Epithelial cell of esophagus (primary cell): ENCODE measurements around the gene LINC00632.

ENCODE experiments used
- DNase-seq: peaks from one replicate; pipeline ENCODE4 v3.0.0; 2010; ENCODE audit warnings: low read depth
- H3K4me3 ChIP-seq: 2 replicates; pipeline ENCODE4 v1.5.1; 2011; ENCODE audit warnings: mild to moderate bottlenecking, low read length, control low read depth
- TF ChIP-seq, protein P1 (sequence below): IDR thresholded peaks from 2 replicates; pipeline ENCODE4 v1.5.1; 2011; ENCODE audit warnings: low read depth, mild to moderate bottlenecking, low read length, control low read depth, inconsistent platforms; ENCODE audit not compliant: insufficient read depth; ENCODE audit errors: missing control alignments

Gene LINC00632

GRCh38 chrX:140799216-140799615 lies 89.7 kb downstream of the LINC00632 start:
- peak; percentile 81 for DNase-seq
- TF ChIP-seq, protein P1, sequence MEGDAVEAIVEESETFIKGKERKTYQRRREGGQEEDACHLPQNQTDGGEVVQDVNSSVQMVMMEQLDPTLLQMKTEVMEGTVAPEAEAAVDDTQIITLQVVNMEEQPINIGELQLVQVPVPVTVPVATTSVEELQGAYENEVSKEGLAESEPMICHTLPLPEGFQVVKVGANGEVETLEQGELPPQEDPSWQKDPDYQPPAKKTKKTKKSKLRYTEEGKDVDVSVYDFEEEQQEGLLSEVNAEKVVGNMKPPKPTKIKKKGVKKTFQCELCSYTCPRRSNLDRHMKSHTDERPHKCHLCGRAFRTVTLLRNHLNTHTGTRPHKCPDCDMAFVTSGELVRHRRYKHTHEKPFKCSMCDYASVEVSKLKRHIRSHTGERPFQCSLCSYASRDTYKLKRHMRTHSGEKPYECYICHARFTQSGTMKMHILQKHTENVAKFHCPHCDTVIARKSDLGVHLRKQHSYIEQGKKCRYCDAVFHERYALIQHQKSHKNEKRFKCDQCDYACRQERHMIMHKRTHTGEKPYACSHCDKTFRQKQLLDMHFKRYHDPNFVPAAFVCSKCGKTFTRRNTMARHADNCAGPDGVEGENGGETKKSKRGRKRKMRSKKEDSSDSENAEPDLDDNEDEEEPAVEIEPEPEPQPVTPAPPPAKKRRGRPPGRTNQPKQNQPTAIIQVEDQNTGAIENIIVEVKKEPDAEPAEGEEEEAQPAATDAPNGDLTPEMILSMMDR = no peak
- no peak overlapping the region for H3K4me3 ChIP-seq

GRCh38 chrX:140804292-140804691 lies 94.7 kb downstream of the LINC00632 start:
- DNase-seq = no peak
- TF ChIP-seq, protein P1 = no peak
- H3K4me3 ChIP-seq = no peak overlapping the region

- TF ChIP-seq, protein P1 = no peak
- H3K4me3 ChIP-seq = no peak overlapping the region
- DNase-seq = peak; percentile 41
These were observed 106.3 kb downstream of the LINC00632 start for GRCh38 chrX:140815868-140816267.

- no peak overlapping the region for H3K4me3 ChIP-seq
- TF ChIP-seq, protein P1 = peak; percentile 39
- peak; percentile 25 for DNase-seq
These were observed 108.4 kb downstream of the LINC00632 start for GRCh38 chrX:140817943-140818342.

- no peak overlapping the region for H3K4me3 ChIP-seq
- TF ChIP-seq, protein P1 = no peak
- DNase-seq = no peak
These were observed 111.7 kb downstream of the LINC00632 start for GRCh38 chrX:140821280-140821679.

DNA sequence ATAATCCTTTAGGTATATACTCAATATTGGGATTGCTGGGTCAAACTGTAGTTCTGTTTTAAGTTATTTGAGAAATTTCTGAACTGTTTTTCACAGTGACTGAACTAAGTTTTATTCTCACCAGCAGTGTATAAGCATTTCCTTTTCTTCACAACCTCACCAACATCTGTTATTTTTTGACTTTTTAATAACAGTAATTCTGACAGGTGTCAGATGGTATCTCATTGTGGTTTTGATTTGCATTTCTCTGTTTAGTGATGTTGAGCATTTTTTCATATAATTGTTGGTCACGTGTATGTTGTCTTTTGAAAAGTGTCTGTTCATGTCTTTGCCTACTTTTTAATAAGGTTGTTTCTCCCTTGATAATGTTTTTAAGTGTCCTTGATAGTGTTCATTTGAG lies 112.6 kb downstream of the LINC00632 start:
- no peak for DNase-seq
- no peak overlapping the region for H3K4me3 ChIP-seq
- TF ChIP-seq, protein P1 = no peak

- TF ChIP-seq, protein P1 = no peak
- no peak for DNase-seq
- no peak overlapping the region for H3K4me3 ChIP-seq
These were observed 113.3 kb downstream of the LINC00632 start for GRCh38 chrX:140822861-140823260.
